NCI-H2196 (cell line): ENCODE data around the gene DOCK1.

Experiments used
- DNase-seq: peaks from one replicate; lab custom pipeline; 2025; ENCODE audit not compliant: unreplicated experiment; lab: John Stamatoyannopoulos, UW

The DOCK1 gene

GRCh38 chr10:127157506-127158200 is 252.4 kb downstream of the DOCK1 start:
- no peak for DNase-seq

GRCh38 chr10:127158662-127159061 is 253.4 kb downstream of the DOCK1 start:
- no peak for DNase-seq

GRCh38 chr10:127159648-127160245 is 254.5 kb downstream of the DOCK1 start:
- no peak for DNase-seq

- DNase-seq, result no peak
These were observed 256.3 kb downstream of the DOCK1 start for GRCh38 chr10:127161482-127161881.

- DNase-seq, result no peak
These were observed 257.6 kb downstream of the DOCK1 start for GRCh38 chr10:127162841-127163240.

- DNase-seq, result no peak
These were observed 263.0 kb downstream of the DOCK1 start for GRCh38 chr10:127168261-127168660.

- no peak for DNase-seq
These were observed 269.6 kb downstream of the DOCK1 start for GRCh38 chr10:127174866-127175265.

- DNase-seq, result no peak
These were observed 270.3 kb downstream of the DOCK1 start for GRCh38 chr10:127175357-127176110.

GRCh38 chr10:127176649-127177048 is 271.4 kb downstream of the DOCK1 start:
- DNase-seq, result no peak

- no peak for DNase-seq
These were observed 274.5 kb downstream of the DOCK1 start for GRCh38 chr10:127179612-127180250.

- DNase-seq, result no peak
These were observed 276.9 kb downstream of the DOCK1 start for GRCh38 chr10:127182161-127182560.

- no peak for DNase-seq
These were observed 279.4 kb downstream of the DOCK1 start for GRCh38 chr10:127184582-127184981.

GRCh38 chr10:127186813-127187212 is 281.6 kb downstream of the DOCK1 start:
- DNase-seq, result no peak

GRCh38 chr10:127189226-127189625 is 284.0 kb downstream of the DOCK1 start:
- no peak for DNase-seq

GRCh38 chr10:127190427-127190826 is 285.2 kb downstream of the DOCK1 start:
- DNase-seq, result no peak

- no peak for DNase-seq
These were observed 287.9 kb downstream of the DOCK1 start for GRCh38 chr10:127193125-127193524.

- no peak for DNase-seq
These were observed 288.9 kb downstream of the DOCK1 start for GRCh38 chr10:127194111-127194510.

GRCh38 chr10:127194599-127194998 is 289.4 kb downstream of the DOCK1 start:
- DNase-seq, result no peak

- DNase-seq, result no peak
These were observed 289.8 kb downstream of the DOCK1 start for GRCh38 chr10:127195041-127195506.

GRCh38 chr10:127195571-127196281 is 290.5 kb downstream of the DOCK1 start:
- DNase-seq, result no peak
